Endometrial microvascular endothelial cells (primary cell): ENCODE data around the gene KCNJ18. TPM values are rescaled to one million over a fixed set of nuclear protein-coding genes. Genes with fewer than 3 reads are reported as not detected.
"Not testable (repeated sequence)": the region's sequence is repeated elsewhere in the genome, so short reads cannot be mapped to it uniquely, and the experiment has no call there.

Experiments
- in situ Hi-C: cut with HindIII; loops from 2 replicates; pipeline ENCODE4 v1.10.0; 2017; ENCODE audit warnings: low sequenced_read_pairs, low pct_unique_long_range_greater_than_20kb; ENCODE audit errors: inconsistent ontology term
- total RNA-seq: library from RNA; depleted of rRNA; stranded (reverse); fragments of >200 nt; gene quantifications from one replicate; pipeline ENCODE4 v1.2.3, GENCODE V29; 2015; ENCODE audit errors: inconsistent ontology term

The KCNJ18 gene
- total RNA-seq, 1 donor from 2014 or later: not detected

DNA sequence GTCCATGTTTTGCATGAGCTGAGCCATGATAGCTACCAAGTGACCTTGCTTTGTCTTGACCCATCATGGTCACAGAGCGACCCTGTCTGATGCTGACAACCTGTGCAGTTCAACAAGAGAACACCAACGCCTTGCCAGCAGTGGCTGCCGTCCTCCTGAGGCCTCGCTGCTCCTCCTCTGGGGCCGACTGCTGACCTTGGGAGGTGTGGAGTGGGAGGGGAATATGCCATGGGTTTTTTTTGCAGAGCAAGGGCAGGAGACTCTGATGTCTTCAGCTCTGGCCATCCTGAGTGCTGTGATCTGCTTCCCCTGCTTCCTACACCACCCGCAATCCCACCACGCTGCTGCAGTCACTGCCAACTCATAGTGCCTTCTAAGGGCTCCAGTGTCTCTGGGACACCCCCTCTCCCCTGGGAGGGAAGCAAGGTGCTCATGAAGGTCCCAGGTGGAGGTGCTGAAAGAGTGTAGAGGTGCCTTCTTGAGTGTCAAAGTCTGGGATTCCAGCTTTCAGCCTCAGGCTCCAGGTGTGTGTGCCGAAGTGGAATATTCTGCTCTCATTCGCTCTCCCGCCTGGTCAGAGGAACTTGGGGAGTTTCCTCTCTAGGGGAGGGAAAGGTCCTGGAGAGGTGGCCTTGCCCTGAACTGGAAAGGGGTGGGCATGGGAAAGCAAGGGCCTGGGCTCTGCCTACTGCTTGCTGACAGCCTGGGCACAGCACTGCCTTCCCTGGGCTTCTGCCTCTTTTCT is 22.5 kb upstream of the KCNJ18 start:
- in situ Hi-C loops: not testable (repeated sequence)

DNA sequence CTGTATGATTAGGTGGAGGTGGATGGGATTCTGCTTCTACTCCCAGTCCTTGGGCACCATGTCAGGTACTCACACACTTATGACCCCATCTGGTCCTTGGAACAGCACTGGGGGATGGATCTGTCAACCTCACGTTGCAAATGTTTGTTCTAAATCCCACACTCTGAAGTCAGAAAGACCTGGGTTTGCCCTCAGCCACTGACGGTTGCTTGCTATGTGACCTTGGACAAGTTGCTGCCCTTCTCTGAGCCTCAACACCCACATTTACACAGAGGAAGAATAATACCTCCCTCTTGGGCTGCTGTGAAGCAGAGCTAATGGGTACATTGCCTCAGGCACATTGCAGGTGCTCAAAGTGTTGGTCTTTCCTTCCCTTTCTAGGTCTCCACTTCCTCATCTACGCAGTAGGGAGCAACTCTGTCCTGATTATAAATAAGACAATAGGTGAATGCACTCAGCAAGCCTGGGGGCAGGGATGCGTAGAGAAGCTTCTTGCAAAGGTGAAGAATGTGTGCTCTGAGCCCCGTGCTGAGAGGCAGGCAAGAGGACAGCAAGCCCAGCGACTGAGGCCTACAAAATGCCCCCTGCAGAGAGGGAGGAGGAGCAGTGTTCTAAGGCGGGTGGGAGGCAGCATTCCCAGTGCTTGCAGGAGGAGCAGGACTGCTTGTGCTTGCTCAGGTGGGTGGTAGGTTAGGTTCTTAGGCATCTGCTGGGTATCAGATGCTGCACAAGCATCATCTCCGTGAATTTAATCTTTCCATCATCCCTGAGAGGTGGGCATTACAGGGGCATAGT is 21.8 kb upstream of the KCNJ18 start:
- in situ Hi-C loops: not testable (repeated sequence)

DNA sequence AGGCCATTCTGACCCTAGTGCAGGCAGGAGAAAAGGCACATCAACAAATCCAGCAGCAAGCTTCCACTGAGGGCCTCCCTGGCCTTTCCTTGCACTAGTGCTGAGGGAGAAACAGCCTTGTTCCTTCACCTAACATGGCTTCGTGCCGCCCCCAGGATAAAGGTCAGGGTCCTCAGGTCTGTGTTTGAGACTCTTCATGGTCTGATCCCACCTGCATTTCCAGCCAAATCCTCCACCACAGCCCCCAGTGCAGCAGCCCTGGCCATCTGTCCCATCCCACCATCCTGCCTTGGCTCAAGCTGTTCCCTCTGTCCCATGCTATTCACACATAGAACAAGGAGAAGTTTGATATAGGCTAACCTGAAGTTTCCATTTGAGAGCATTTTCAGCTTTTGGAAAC is 20.9 kb upstream of the KCNJ18 start:
- in situ Hi-C loops: not testable (repeated sequence)

DNA sequence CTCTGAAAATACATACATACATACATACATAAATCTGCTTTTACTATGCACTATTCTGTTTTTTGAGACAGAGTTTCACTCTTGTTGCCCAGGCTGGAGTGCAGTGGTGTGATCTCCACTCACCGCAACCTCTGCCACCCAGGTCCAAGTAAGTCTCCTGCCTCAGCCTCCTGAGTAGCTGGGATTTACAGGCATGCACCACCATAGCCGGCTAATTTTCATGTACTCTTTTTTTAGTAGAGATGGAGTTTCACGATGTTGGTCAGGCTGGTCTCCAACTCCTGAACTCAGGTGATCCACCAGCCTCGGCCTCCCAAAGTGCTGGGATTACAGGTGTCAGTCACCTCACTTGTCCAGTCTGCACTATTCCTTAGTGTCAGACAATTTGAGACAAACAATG is 20.5 kb upstream of the KCNJ18 start:
- in situ Hi-C loops: not testable (repeated sequence)

DNA sequence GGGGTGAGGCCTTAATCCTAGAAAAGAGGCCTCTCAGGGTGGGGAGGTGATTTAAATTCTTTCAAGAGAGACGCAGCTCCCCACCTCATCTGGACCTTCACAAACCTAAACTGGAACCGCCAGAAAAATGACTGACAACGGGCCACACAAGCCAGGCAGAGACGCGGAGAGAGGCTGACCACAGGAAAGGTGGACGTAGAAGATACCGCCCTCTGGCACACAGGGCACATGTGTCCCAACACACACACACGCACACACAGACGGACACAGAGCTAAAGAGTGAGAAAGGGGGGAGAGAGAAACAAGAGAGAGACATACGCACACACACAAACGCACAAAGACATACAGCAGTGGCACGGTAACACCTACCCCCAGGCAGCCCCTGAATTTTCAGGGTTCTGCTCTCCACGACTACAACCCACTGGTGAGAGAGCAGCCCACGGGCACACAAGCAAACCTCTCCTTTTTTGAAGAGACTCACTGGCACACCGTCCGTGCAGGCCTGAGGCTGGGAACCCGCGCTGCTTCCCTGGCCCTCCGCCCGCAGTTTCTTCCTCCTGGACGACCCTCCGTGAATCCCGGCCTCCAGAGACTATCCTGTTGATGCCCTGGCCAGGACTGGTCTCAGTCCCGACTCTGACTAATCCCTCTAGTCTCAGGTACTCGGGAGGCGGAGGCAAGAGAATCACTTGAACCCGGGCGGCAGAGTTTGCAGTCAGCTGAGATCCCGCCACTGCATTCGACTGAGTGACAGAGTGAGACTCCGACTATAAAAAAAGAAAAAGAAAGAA is 18.7 kb upstream of the KCNJ18 start:
- in situ Hi-C loops: not testable (repeated sequence)

DNA sequence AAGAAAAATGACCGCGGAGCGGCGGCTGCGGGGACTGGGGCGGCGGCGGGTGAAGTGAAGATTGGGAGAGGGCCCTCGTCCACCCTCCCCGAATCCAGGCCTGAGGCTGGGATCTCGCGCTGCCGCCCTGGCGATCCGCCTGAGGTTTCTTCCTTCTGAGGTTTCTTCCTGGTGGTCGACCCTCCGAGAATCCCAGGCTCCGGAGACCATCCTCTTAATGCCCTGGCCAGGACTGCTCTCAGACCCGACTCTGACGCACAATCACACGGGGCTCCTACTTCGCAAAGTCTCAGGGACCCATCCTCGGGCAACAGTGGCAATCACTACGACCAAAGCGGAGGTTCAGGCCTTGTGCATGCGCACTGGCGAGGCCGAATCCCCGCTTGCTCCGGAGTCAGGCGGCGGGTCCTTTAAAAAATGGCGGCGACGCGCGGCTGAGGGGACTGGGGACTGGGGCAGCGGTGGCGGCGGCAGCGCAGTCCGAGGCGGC is 18.0 kb upstream of the KCNJ18 start:
- in situ Hi-C loops: no loop called here

DNA sequence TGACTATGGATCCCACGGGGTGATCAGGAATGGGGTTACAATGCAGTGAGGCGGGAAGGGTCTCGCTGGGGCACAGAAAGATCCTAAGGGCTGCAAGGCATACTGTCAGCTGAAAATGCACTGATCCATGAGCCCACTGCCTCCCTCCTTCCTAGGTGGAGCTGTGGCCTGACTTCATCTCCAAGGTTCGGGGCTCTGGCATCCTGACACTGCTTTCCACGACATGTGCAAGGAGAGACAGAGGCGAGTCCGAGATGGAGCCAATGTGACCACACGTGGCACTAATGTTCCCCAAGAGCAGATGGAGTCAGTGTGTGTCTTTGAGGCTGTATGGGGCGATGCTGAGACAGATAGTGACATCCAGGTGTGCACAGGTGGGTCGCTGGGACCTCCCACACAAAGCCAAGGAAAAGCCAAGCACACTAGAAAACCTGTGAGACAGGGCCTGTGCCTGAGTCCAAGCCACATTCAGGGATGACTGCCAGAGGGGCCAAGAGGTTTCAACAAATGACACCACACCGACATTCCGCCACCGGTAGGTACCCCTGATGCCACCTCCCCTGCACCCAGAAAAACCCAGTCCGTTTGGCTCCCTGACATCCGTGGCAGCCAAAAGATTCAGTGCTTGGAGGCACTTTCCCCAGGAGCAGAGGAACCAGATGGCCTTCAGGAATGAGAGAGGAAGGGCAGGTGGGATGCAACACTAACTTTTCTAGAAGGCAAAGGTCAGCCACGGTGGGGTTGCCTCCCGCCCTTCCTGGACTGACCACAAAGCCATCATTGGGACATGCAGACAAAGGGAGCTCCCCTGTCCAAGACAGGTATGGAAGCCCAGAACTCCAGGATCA is 17.2 kb upstream of the KCNJ18 start:
- in situ Hi-C loops: not testable (repeated sequence)

DNA sequence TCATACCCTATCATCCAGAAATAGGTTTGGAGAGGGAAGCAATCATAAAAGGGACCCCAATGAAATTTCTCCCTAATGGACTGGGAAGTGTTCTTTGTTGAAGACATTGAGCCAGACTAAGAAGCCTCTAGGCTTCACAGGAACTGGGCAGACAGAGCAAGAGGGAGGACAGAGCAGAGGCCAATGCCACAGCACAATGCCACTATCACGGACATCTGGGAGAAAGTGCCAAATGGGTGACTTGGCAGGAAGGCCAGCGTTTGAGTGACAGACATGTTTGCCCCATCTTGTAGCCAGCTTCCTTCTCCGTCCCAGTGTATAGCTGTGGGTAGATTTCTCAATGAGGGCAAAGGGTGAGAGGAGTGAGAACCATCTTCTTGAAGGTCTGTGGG is 16.6 kb upstream of the KCNJ18 start:
- in situ Hi-C loops: not testable (repeated sequence)

DNA sequence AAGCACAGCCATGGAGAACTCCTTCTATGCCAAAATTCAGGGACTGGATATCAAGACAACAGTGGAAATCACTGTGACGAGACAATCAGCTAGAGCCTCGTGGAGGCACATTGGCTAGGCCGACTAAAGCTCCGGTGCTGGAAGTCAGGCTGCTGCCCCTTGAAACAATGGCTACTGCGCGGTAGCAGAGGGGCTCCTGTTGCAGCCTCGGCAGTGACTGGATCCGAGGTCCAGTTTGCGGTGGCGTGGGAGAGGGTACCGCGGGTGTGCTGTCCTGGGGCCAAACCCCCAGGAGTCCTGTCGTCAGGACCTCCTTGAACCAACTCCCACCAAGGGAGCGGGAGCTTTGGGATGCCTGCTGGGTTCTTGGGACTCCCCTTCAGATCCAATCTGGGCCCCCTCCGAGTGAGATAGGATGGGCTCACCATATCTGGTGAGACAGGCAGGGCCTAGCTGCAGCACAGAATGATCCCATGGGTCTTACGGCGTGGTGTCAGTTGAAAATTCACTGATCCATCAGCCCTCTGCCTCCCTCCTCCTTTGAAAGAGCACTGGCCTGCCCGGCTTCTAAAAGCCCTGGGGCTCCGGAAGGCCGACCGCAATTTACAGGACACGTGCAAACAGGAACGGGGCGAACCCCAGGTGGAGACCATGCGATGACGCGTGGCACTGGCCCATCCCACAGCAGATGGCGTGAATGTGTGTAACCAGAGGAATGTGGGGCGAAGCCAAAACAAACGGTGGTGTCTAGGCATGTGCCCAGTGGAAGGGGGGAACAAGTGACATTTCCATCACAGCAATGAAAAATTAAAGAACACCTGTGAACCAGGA is 15.8 kb upstream of the KCNJ18 start:
- in situ Hi-C loops: no loop called here

DNA sequence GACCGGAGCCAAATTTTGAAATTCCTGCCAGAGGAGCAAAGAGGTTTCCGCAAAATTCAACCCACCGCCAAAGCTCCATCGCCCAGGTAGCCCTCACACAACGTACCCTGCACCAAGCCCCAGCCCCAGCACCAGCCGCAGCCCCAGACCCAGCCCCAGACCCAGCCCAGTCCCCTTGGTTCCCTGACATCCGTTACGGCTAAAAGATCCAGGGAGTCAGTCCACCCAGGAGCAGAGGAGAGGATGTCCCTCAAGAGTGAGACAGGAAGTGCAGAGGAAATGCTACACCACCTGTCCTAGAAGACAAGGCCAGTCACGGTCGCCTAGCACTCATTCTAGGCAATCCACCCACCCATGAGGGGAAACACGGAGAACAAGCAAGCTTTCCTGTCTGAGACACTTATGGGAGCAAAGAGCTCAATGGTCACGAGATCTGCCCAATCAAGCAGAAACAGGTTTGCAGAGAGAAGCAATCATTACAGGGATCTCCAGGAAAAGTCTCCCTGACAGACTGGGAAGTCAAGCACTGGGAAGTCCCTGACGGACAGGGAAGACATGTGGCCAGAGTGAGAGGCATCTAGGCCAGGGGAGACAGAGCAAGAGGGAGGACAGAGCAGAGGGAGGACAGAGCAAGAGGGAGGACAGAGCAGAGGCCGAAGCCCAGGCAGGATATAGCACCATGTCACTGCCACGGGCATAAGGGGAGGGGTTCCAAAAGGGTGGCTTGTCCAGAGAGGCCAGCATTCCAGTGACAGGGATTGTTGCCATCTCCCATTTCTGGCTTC is 15.0 kb upstream of the KCNJ18 start:
- in situ Hi-C loops: no loop called here

DNA sequence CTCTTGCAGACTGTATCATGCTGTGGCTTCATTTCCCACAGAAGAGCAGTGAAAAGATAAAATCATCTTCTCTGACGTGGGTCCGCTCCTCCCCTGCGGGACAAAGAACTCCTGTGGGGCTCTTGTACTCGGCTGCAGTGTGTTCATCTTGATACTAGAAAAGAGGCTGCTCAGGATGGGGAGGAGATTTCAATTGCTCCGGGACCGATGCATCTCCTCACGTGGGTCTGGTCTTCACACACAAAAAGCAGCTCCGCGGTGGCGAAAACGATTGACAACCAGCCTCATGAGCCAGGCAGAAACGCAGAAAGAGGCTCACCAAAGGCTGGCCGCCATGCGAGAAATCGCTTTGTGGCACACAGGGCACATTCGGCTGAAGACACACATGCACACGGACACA is 14.4 kb upstream of the KCNJ18 start:
- in situ Hi-C loops: no loop called here

DNA sequence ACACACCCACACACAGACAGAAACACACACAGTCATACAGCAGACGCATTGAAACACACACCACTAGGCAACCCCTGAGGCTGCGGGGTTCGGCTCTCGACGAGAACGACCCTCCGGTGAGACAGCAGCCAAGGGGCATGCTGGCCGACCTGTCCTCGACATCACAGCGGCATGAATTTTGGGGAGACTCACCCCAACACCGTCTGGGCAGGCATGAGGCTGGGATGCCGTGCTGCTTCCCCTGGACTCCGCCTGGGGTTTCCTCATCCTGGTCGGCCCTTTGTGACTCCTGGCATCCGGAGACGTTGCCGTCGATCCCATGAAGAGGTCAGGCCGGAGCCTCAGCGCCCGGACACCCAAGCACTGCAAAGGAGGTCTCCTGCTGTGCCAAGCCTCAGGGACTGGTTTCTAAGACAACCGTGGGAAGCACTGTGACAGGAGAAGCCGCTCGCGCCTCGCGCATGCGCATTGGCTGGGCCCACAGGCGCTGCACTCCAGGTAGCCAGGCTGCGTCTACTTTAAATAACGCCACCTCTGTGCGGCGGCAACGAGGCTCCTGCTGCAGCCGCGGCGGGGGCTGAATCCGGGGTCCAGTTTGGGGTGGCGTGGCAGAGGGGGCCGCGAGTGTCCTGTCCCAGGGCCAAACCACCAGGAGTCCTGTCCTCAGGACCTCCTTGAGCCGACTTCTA is 13.8 kb upstream of the KCNJ18 start:
- in situ Hi-C loops: no loop called here

DNA sequence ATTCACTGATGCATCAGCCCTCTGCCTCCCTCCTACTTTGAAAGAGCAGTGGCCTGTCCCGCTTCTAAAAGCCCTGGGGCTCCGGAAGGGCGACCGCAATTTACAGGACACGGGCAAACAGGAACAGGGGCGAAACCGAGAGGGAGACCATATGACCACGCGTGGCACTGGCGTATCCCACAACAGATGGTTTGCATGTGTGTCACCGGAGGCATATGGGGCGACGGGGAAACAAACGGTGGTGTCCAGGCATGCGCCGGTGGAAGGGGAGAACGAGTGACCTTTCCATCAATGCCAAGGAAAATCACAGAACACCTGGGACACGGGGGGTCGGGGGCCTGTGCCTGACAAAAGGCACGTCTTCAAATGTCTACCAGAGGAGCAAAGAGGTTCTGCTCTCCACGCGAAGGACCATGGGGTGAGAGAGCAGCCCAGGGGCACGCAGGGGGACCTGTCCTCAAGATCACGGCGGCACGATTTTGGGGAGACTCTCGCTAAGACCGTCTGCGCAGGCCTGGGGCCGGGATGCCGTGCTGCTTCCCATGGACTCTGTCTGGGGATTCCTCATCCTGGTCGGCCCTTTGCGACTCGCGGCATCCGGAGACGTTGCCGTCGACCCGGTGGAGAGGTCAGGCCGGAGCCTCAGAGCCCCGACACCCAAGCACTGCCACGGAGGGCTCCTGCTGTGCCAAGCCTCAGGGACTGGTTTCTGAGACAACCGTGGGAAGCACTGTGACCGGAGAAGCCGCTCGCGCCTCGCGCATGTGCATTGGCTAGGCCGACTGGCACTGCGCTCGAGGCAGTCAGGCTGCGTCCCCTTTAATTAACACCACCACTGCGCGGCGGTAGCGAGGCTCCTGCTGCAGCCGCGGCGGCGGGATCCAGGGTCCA is 12.8 kb upstream of the KCNJ18 start:
- in situ Hi-C loops: no loop called here

DNA sequence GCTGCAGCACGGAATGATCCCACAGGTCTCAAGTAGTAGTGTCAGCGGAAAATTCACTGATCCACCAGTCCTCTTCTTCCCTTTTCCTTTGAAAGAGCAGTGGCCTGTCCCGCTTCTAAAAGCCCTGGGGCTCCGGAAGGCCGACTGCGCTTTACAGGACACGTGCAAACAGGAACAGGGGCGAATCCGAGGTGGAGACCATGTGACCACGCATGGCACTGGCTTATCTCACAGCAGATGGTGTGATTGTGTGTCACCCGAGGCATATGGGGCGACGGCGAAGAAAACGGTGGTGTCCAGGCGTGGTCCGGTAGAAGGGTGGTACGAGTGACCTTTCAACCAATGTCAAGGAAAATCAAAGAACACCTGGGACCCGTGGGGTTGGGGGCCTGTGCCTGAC is 12.0 kb upstream of the KCNJ18 start:
- in situ Hi-C loops: no loop called here

DNA sequence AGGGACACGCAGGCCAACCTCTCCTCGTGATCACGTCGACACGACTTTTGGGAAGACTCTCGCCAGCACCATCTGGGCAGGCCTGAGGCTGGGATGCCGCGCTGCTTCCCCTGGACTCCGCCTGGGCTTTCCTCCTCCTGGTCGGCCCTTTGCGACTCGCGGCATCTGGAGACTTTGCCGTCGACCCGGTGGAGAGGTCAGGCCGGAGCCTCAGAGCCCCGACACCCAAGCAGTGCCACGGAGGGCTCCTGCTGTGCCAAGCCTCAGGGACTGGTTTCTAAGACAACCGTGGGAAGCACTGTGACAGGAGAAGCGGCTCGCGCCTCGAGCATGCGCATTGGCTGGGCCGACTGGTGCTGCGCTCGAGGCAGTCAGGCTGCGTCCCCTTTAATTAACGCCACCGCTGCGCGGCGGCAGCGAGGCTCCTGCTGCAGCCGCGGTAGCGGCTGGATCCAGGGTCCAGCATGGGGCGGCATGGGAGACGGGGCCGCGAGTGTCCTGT is 11.4 kb upstream of the KCNJ18 start:
- in situ Hi-C loops: not testable (repeated sequence)
